C4-2B (cell line): ENCODE data around the gene CDC73.

Experiments used
- CTCF ChIP-seq: fragments of 450-650 bp; conservative IDR thresholded peaks from 2 replicates; pipeline ENCODE4 v1.5.1; 2017; ENCODE audit warnings: mild to moderate bottlenecking
- ZFX ChIP-seq: fragments of 450-650 bp; IDR thresholded peaks from 2 replicates; pipeline ENCODE4 v1.6.1; 2017

DNA sequence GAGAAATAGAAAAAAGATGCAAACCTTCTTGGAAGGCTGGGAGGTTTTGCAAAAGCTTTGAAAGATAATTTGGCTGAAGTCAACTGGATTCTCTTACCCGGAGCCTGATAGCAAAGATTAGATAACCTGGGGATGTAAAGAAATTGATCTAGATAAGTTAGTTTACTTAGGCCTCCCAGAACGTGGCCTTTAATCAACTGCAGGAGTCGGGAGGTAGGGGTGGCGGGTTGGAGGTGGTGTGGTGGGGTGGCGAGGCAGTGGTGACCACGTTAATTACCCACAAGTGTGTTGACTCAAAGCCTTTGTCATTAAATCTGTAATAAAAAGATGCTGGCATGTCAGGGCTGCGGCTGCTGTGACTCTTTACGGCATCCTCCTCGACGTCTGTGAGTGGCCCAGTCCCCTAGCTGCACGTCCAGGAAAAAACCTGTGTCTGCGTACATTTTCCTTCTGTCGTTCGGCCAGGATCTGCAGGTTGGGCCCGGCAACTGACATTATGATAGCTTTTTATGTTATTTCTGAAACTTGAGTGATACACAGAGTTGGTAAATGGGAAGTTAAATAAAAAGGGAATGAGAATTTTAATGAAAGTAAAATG is 115.6 kb downstream of the CDC73 start:
- TF ChIP-seq CTCF (no peak), ZFX (no peak)
